Upper lobe of left lung (tissue), 6 donors: ENCODE measurements around the gene SMURF2. TPM values are rescaled to one million over a fixed set of nuclear protein-coding genes. Genes with fewer than 3 reads are reported as not detected.

Experiments
- ATAC-seq, 2 donors: fragments of 200-7000 bp; cut with Tn5 transposase; one replicate each; pipeline ENCODE4 v1.9.1; 2022; ENCODE audit warnings: mild to moderate bottlenecking in 2 of 2, moderate library complexity in 2 of 2; ENCODE audit not compliant: low FRiP score in 2 of 2
- DNase-seq, 2 donors: peaks; one replicate each; pipeline ENCODE4 v3.0.0-alpha.2; 2019 to 2020
- H3K27ac ChIP-seq, 4 donors: fragments of 200-600 bp; sonication (generic); one replicate each; pipeline ENCODE4 v1.5.1; 2016 to 2019
- H3K27me3 ChIP-seq, 4 donors: fragments of 200-600 bp; sonication (generic); one replicate each; pipeline ENCODE4 v1.5.1; 2017 to 2019
- H3K36me3 ChIP-seq, 4 donors: fragments of 200-600 bp; sonication (generic); one replicate each; pipeline ENCODE4 v1.5.1; 2016 to 2019
- H3K4me1 ChIP-seq, 4 donors: fragments of 200-600 bp; sonication (generic); one replicate each; pipeline ENCODE4 v1.5.1; 2018 to 2019
- H3K4me3 ChIP-seq, 4 donors: fragments of 200-600 bp; sonication (generic); one replicate each; pipeline ENCODE4 v1.5.1; 2017 to 2019; ENCODE audit warnings: mild to moderate bottlenecking in 2 of 4, moderate library complexity in 1 of 4
- H3K9me3 ChIP-seq, 4 donors: fragments of 200-600 bp; sonication (generic); one replicate each; pipeline ENCODE4 v1.5.1; 2018 to 2019
- CTCF ChIP-seq, 6 experiments: fragments of 450-650 bp in 4 of 6; fragments of 200-600 bp in 2 of 6; sonication (generic) in 2 of 6; IDR thresholded peaks; one replicate each; pipeline ENCODE4 v1.5.1; 2016 to 2019; ENCODE audit warnings: antibody characterized with exemption in 6 of 6
- EP300 ChIP-seq, 4 donors: sonication (generic); formaldehyde crosslinking; IDR thresholded peaks; one replicate each; pipeline ENCODE4 v1.5.1; 2017; ENCODE audit warnings: antibody characterized with exemption in 4 of 4, control low read depth in 2 of 4
- POLR2A ChIP-seq, 4 donors: fragments of 450-650 bp; IDR thresholded peaks; one replicate each; pipeline ENCODE4 v1.5.1; 2016 to 2017; ENCODE audit warnings: antibody characterized with exemption in 4 of 4, mild to moderate bottlenecking in 2 of 4
- POLR2AphosphoS5 ChIP-seq, 2 donors: sonication (generic); formaldehyde crosslinking; IDR thresholded peaks; one replicate each; pipeline ENCODE4 v1.5.1; 2017; ENCODE audit warnings: antibody characterized with exemption in 2 of 2
- WGBS, 2 donors: methylation state at CpG; one replicate each; pipeline ENCODE4 v1.1.5; 2017 to 2018; 5-methylcytosine and 5-hydroxymethylcytosine counted together
- total RNA-seq, 6 donors: library from RNA; depleted of rRNA in 4 of 6; stranded (reverse); fragments of >200 nt in 4 of 6; gene quantifications; one replicate each; pipeline versions ENCODE4 v1.1.0 to v1.2.1, GENCODE V29; 2016 to 2021
- donor health status: DM: no; HTN: no; CAD: no; lungs with moderate emphysema.
- donor health status: DM: no; HTN: yes; CAD: no; lungs with severe emphysema.

Gene SMURF2
- total RNA-seq, 6 donors from 2014 or later, result 24.1 to 58.2 (median 34.9) TPM

GRCh38 chr17:64508683-64509082, 153.4 kb downstream of the SMURF2 start:
- no peak for TF ChIP-seq CTCF (IDR thresholded peaks at IDR 0.05)
- TF ChIP-seq POLR2AphosphoS5 (IDR thresholded peaks at IDR 0.05), result no peak
- no peak for TF ChIP-seq EP300 (IDR thresholded peaks at IDR 0.05)
- no peak for TF ChIP-seq POLR2A (IDR thresholded peaks at IDR 0.05)
- Histone ChIP-seq H3K36me3 (peaks cover 22 to 49% (median 38%) of the 10 kb centered on the region in 4 donors), H3K27ac (no peak overlapping the region), H3K27me3 (no peaks in the 10 kb centered on the region), H3K4me3 (peak overlapping the region in 1 of 4 donors; percentile 66), H3K9me3 (no peaks in the 10 kb centered on the region), H3K4me1 (peaks cover 23 to 31% (median 26%) of the 10 kb centered on the region in 4 donors)
- DNase-seq, result no peak
- no peak for ATAC-seq
- 94 to 95% methylated on average over 2 of the region's 2 CpGs for WGBS, 2 donors

GRCh38 chr17:64507413-64507782, 154.7 kb downstream of the SMURF2 start:
- 1% methylated on average over 13 of the region's 13 CpGs for WGBS, 2 donors
- H3K4me3 ChIP-seq, result peak overlapping the region; percentile 66 to 95 (median 78)
- DNase-seq (no peak), ATAC-seq (peak; percentile 31 to 49)
- H3K36me3 ChIP-seq, result peaks cover 32 to 52% (median 47%) of the 10 kb centered on the region in 4 donors
- H3K27ac ChIP-seq, result peak overlapping the region; percentile 99 to 100 (median 100)
- H3K9me3 ChIP-seq, result no peaks in the 10 kb centered on the region
- peaks cover 33 to 44% (median 39%) of the 10 kb centered on the region in 4 donors for H3K4me1 ChIP-seq
- H3K27me3 ChIP-seq, result no peaks in the 10 kb centered on the region
- TF ChIP-seq EP300 (IDR thresholded peaks at IDR 0.05), result no peak
- peak in 3 of 6 experiments; percentile 32 to 44 (median 39) for TF ChIP-seq CTCF (IDR thresholded peaks at IDR 0.05)

GRCh38 chr17:64506576-64507412, 155.3 kb downstream of the SMURF2 start, which contains the start of gene CEP95:
CEP95 (plus strand) TSS chr17:64506977; CDS start chr17:64507098, 121 bp downstream.
- H3K4me3 ChIP-seq, result peak within 1 kb of the TSS; percentile 66 to 95 (median 78)
- no peaks in the 10 kb centered on the region for H3K9me3 ChIP-seq
- peaks cover 38 to 55% (median 50%) of the 10 kb centered on the region in 4 donors for H3K36me3 ChIP-seq
- peak within 1 kb of the TSS; percentile 99 to 100 (median 100) for H3K27ac ChIP-seq
- H3K27me3 ChIP-seq, result no peaks in the 10 kb centered on the region
- ATAC-seq, result peak; percentile 88 to 93
- TF ChIP-seq POLR2A (IDR thresholded peaks at IDR 0.05) (peak; percentile 64 to 87 (median 86)), EP300 (IDR thresholded peaks at IDR 0.05) (peak in 1 of 4 donors; percentile 23), CTCF (IDR thresholded peaks at IDR 0.05) (peak in 1 of 6 experiments; percentile 25), POLR2AphosphoS5 (IDR thresholded peaks at IDR 0.05) (peak; percentile 90 to 97)
- peaks cover 35 to 50% (median 44%) of the 10 kb centered on the region in 4 donors for H3K4me1 ChIP-seq
- 0% methylated on average over 39 to 61 of the region's 77 CpGs for WGBS, 2 donors
- peak; percentile 93 to 95 for DNase-seq

- H3K27ac ChIP-seq, result peak within 1 kb of the TSS; percentile 99 to 100 (median 100)
- H3K4me3 ChIP-seq, result peak within 1 kb of the TSS; percentile 66 to 95 (median 78)
- peaks cover 41 to 55% (median 50%) of the 10 kb centered on the region in 4 donors for H3K36me3 ChIP-seq
- 0 to 1% methylated on average over 7 to 31 of the region's 31 CpGs for WGBS, 2 donors
- TF ChIP-seq POLR2A (IDR thresholded peaks at IDR 0.05) (peak; percentile 94 to 100 (median 97)), EP300 (IDR thresholded peaks at IDR 0.05) (peak in 1 of 4 donors; percentile 87), CTCF (IDR thresholded peaks at IDR 0.05) (no peak), POLR2AphosphoS5 (IDR thresholded peaks at IDR 0.05) (peak; percentile 99 to 100)
- DNase-seq (peak; percentile 97 to 99), ATAC-seq (peak; percentile 87 to 97)
- H3K27me3 ChIP-seq, result no peaks in the 10 kb centered on the region
- H3K4me1 ChIP-seq, result peaks cover 41 to 54% (median 47%) of the 10 kb centered on the region in 4 donors
- no peaks in the 10 kb centered on the region for H3K9me3 ChIP-seq
These were observed 155.9 kb downstream of the SMURF2 start, which contains the start of gene DDX5 for GRCh38 chr17:64506201-64506575. DDX5 (minus strand) TSS chr17:64506289; CDS start chr17:64506119, 170 bp downstream.
